ENCODE results near the gene CISH.

Gene CISH

GRCh38 chr3:50624634-50625033, 13.1 kb upstream of the CISH start:
- Histone ChIP-seq H3K4me3 (ENCODE audit: low read depth, low read length) (no peak overlapping the region), H3K4me1 (ENCODE audit: control insufficient read depth, insufficient read depth, low read length, unreplicated experiment) (peaks cover 69% of the 10 kb centered on the region), H3K79me2 (ENCODE audit: control insufficient read depth, insufficient read depth, low read length, unreplicated experiment) (peaks cover 54% of the 10 kb centered on the region)

GRCh38 chr3:50623840-50624474, 12.4 kb upstream of the CISH start:
- no peak overlapping the region for H3K4me3 ChIP-seq (ENCODE audit: low read depth, low read length)
- peaks cover 69% of the 10 kb centered on the region for H3K4me1 ChIP-seq (ENCODE audit: control insufficient read depth, insufficient read depth, low read length, unreplicated experiment)

More at GRCh38 chr3:50624634-50625033, 13.1 kb upstream of the CISH start:
- Histone ChIP-seq H2AFZ (ENCODE audit: low read length, unreplicated experiment) (no peak overlapping the region), H3K27me3 (ENCODE audit: insufficient read depth, low read length) (no peaks in the 10 kb centered on the region), H3K36me3 (ENCODE audit: insufficient read depth, low read length) (no peaks in the 10 kb centered on the region), H3K27ac (ENCODE audit: low read depth, low read length) (no peak overlapping the region)

GRCh38 chr3:50622881-50623280, 11.3 kb upstream of the CISH start:
- no peak overlapping the region for H3K4me3 ChIP-seq (ENCODE audit: low read depth, low read length)
- H3K4me1 ChIP-seq (ENCODE audit: control insufficient read depth, insufficient read depth, low read length, unreplicated experiment) = peaks cover 62% of the 10 kb centered on the region
- no peaks in the 10 kb centered on the region for H3K36me3 ChIP-seq (ENCODE audit: insufficient read depth, low read length)
- H3K79me2 ChIP-seq (ENCODE audit: control insufficient read depth, insufficient read depth, low read length, unreplicated experiment) = peaks cover 51% of the 10 kb centered on the region
- H3K27me3 ChIP-seq (ENCODE audit: insufficient read depth, low read length) = no peaks in the 10 kb centered on the region
- no peak overlapping the region for H3K27ac ChIP-seq (ENCODE audit: low read depth, low read length)
- no peak overlapping the region for H2AFZ ChIP-seq (ENCODE audit: low read length, unreplicated experiment)

More at GRCh38 chr3:50623840-50624474, 12.4 kb upstream of the CISH start:
- Histone ChIP-seq H3K27me3 (ENCODE audit: insufficient read depth, low read length) (no peaks in the 10 kb centered on the region), H3K36me3 (ENCODE audit: insufficient read depth, low read length) (no peaks in the 10 kb centered on the region), H2AFZ (ENCODE audit: low read length, unreplicated experiment) (no peak overlapping the region), H3K79me2 (ENCODE audit: control insufficient read depth, insufficient read depth, low read length, unreplicated experiment) (peaks cover 54% of the 10 kb centered on the region), H3K27ac (ENCODE audit: low read depth, low read length) (no peak overlapping the region)

- H3K79me2 ChIP-seq (ENCODE audit: control insufficient read depth, insufficient read depth, low read length, unreplicated experiment) = peaks cover 50% of the 10 kb centered on the region
- no peaks in the 10 kb centered on the region for H3K36me3 ChIP-seq (ENCODE audit: insufficient read depth, low read length)
- H3K4me3 ChIP-seq (ENCODE audit: low read depth, low read length) = no peak overlapping the region
- H2AFZ ChIP-seq (ENCODE audit: low read length, unreplicated experiment) = no peak overlapping the region
- H3K27me3 ChIP-seq (ENCODE audit: insufficient read depth, low read length) = no peaks in the 10 kb centered on the region
- H3K4me1 ChIP-seq (ENCODE audit: control insufficient read depth, insufficient read depth, low read length, unreplicated experiment) = peaks cover 49% of the 10 kb centered on the region
- H3K27ac ChIP-seq (ENCODE audit: low read depth, low read length) = no peak overlapping the region
These were observed 9.2 kb upstream of the CISH start for GRCh38 chr3:50620820-50621219.

GRCh38 chr3:50620420-50620819, 8.8 kb upstream of the CISH start:
- Histone ChIP-seq H3K36me3 (ENCODE audit: insufficient read depth, low read length) (no peaks in the 10 kb centered on the region), H3K27me3 (ENCODE audit: insufficient read depth, low read length) (no peaks in the 10 kb centered on the region), H3K4me1 (ENCODE audit: control insufficient read depth, insufficient read depth, low read length, unreplicated experiment) (peaks cover 49% of the 10 kb centered on the region), H2AFZ (ENCODE audit: low read length, unreplicated experiment) (no peak overlapping the region), H3K79me2 (ENCODE audit: control insufficient read depth, insufficient read depth, low read length, unreplicated experiment) (peaks cover 46% of the 10 kb centered on the region), H3K4me3 (ENCODE audit: low read depth, low read length) (no peak overlapping the region), H3K27ac (ENCODE audit: low read depth, low read length) (no peak overlapping the region)

GRCh38 chr3:50617911-50618481, 6.4 kb upstream of the CISH start:
- Histone ChIP-seq H2AFZ (ENCODE audit: low read length, unreplicated experiment) (peak overlapping the region; percentile 97), H3K36me3 (ENCODE audit: insufficient read depth, low read length) (no peaks in the 10 kb centered on the region), H3K79me2 (ENCODE audit: control insufficient read depth, insufficient read depth, low read length, unreplicated experiment) (peaks cover 30% of the 10 kb centered on the region), H3K27ac (ENCODE audit: low read depth, low read length) (no peak overlapping the region), H3K4me1 (ENCODE audit: control insufficient read depth, insufficient read depth, low read length, unreplicated experiment) (peaks cover 30% of the 10 kb centered on the region), H3K4me3 (ENCODE audit: low read depth, low read length) (peak overlapping the region; percentile 98), H3K27me3 (ENCODE audit: insufficient read depth, low read length) (no peaks in the 10 kb centered on the region)

- Histone ChIP-seq H2AFZ (ENCODE audit: low read length, unreplicated experiment) (peak within 1 kb of the TSS; percentile 97), H3K27ac (ENCODE audit: low read depth, low read length) (peak within 1 kb of the TSS; percentile 57; the same call in 1 of the 2 replicates), H3K4me3 (ENCODE audit: low read depth, low read length) (peak within 1 kb of the TSS; percentile 98), H3K4me1 (ENCODE audit: control insufficient read depth, insufficient read depth, low read length, unreplicated experiment) (peaks cover 30% of the 10 kb centered on the region), H3K79me2 (ENCODE audit: control insufficient read depth, insufficient read depth, low read length, unreplicated experiment) (peaks cover 28% of the 10 kb centered on the region), H3K27me3 (ENCODE audit: insufficient read depth, low read length) (no peaks in the 10 kb centered on the region), H3K36me3 (ENCODE audit: insufficient read depth, low read length) (no peaks in the 10 kb centered on the region)
These were observed 5.7 kb upstream of the CISH start, which contains the start of gene MAPKAPK3 for GRCh38 chr3:50617096-50617791. MAPKAPK3 (plus strand) TSS chr3:50617151; CDS start chr3:50617566, 415 bp downstream.

GRCh38 chr3:50616770-50617095, 5.2 kb upstream of the CISH start:
- H3K27me3 ChIP-seq (ENCODE audit: insufficient read depth, low read length) = no peaks in the 10 kb centered on the region
- H3K4me1 ChIP-seq (ENCODE audit: control insufficient read depth, insufficient read depth, low read length, unreplicated experiment) = peaks cover 30% of the 10 kb centered on the region
- peaks cover 28% of the 10 kb centered on the region for H3K79me2 ChIP-seq (ENCODE audit: control insufficient read depth, insufficient read depth, low read length, unreplicated experiment)
- H3K36me3 ChIP-seq (ENCODE audit: insufficient read depth, low read length) = no peaks in the 10 kb centered on the region
- no peak overlapping the region for H3K27ac ChIP-seq (ENCODE audit: low read depth, low read length)
- peak overlapping the region; percentile 98 for H3K4me3 ChIP-seq (ENCODE audit: low read depth, low read length)
- peak overlapping the region; percentile 64 for H2AFZ ChIP-seq (ENCODE audit: low read length, unreplicated experiment)

- peak overlapping the region; percentile 64 for H2AFZ ChIP-seq (ENCODE audit: low read length, unreplicated experiment)
- peak overlapping the region; percentile 98 for H3K4me3 ChIP-seq (ENCODE audit: low read depth, low read length)
- peaks cover 29% of the 10 kb centered on the region for H3K4me1 ChIP-seq (ENCODE audit: control insufficient read depth, insufficient read depth, low read length, unreplicated experiment)
- H3K36me3 ChIP-seq (ENCODE audit: insufficient read depth, low read length) = no peaks in the 10 kb centered on the region
- H3K27ac ChIP-seq (ENCODE audit: low read depth, low read length) = no peak overlapping the region
- peaks cover 28% of the 10 kb centered on the region for H3K79me2 ChIP-seq (ENCODE audit: control insufficient read depth, insufficient read depth, low read length, unreplicated experiment)
- H3K27me3 ChIP-seq (ENCODE audit: insufficient read depth, low read length) = no peaks in the 10 kb centered on the region
These were observed 4.6 kb upstream of the CISH start for GRCh38 chr3:50616003-50616769.

- Histone ChIP-seq H2AFZ (ENCODE audit: low read length, unreplicated experiment) (no peak overlapping the region), H3K4me1 (ENCODE audit: control insufficient read depth, insufficient read depth, low read length, unreplicated experiment) (peaks cover 26% of the 10 kb centered on the region), H3K27me3 (ENCODE audit: insufficient read depth, low read length) (no peaks in the 10 kb centered on the region), H3K4me3 (ENCODE audit: low read depth, low read length) (no peak overlapping the region), H3K36me3 (ENCODE audit: insufficient read depth, low read length) (no peaks in the 10 kb centered on the region), H3K79me2 (ENCODE audit: control insufficient read depth, insufficient read depth, low read length, unreplicated experiment) (peaks cover 30% of the 10 kb centered on the region), H3K27ac (ENCODE audit: low read depth, low read length) (no peak overlapping the region)
These were observed 3.6 kb upstream of the CISH start for GRCh38 chr3:50615190-50615589.

Measured in ACC112 (cell line).